Skeletal muscle tissue (tissue), 4 donors: Measurements from ENCODE around the gene PIRT. TPM values are rescaled to one million over a fixed set of nuclear protein-coding genes. Genes with fewer than 3 reads are reported as not detected.

ENCODE experiments used
- H3K27ac ChIP-seq: one replicate; pipeline ENCODE4 v1.7.0; 2013; ENCODE audit warnings: mild to moderate bottlenecking, low read depth, low read length, inconsistent platforms
- H3K27me3 ChIP-seq, 3 donors: one replicate each; pipeline ENCODE4 v1.7.0; 2013; ENCODE audit warnings: low read length in 3 of 3; ENCODE audit not compliant: control insufficient read depth in 3 of 3, insufficient read depth in 3 of 3
- H3K36me3 ChIP-seq, 3 donors: one replicate each; pipeline ENCODE4 v1.7.0; 2013; ENCODE audit warnings: low read length in 3 of 3; ENCODE audit not compliant: control insufficient read depth in 3 of 3, insufficient read depth in 3 of 3
- H3K4me1 ChIP-seq, 3 donors: one replicate each; pipeline ENCODE4 v1.7.0; 2013; ENCODE audit warnings: low read length in 3 of 3, mild to moderate bottlenecking in 3 of 3; ENCODE audit not compliant: control insufficient read depth in 3 of 3, insufficient read depth in 3 of 3
- H3K4me3 ChIP-seq, 3 donors: one replicate each; pipeline ENCODE4 v1.7.0; 2013; ENCODE audit warnings: low read length in 3 of 3
- H3K9ac ChIP-seq, 3 donors: one replicate each; pipeline ENCODE4 v1.7.0; 2013; ENCODE audit warnings: low read length in 3 of 3, mild to moderate bottlenecking in 3 of 3, moderate library complexity in 2 of 3, low read depth in 1 of 3
- H3K9me3 ChIP-seq, 3 donors: one replicate each; pipeline ENCODE4 v1.7.0; 2013; ENCODE audit warnings: low read length in 3 of 3; ENCODE audit not compliant: control insufficient read depth in 3 of 3
- total RNA-seq: library from RNA; depleted of rRNA; stranded (reverse); fragments of >200 nt; gene quantifications from one replicate; pipeline ENCODE4 v1.2.3, GENCODE V29; 2014
- donor health status: Osteomylitis.

PIRT gene
- total RNA-seq, 1 donor from 2014 or later, result not detected

GRCh38 chr17:10804546-10804945 lies 33.3 kb downstream of the PIRT start:
- H3K27me3 ChIP-seq, result no peaks in the 10 kb centered on the region
- H3K4me1 ChIP-seq, result peaks cover 0 to 1% (median 0%) of the 10 kb centered on the region in 3 donors
- no peak overlapping the region for H3K9ac ChIP-seq
- peaks cover 0 to 2% (median 0%) of the 10 kb centered on the region in 3 donors for H3K36me3 ChIP-seq
- no peaks in the 10 kb centered on the region for H3K9me3 ChIP-seq
- no peak overlapping the region for H3K27ac ChIP-seq
- no peak overlapping the region for H3K4me3 ChIP-seq

- Histone ChIP-seq H3K4me1 (peaks cover 0 to 4% (median 0%) of the 10 kb centered on the region in 3 donors), H3K27ac (no peak within 1 kb of the TSS)
Measured at GRCh38 chr17:10803830-10804475, 33.9 kb downstream of the PIRT start, which contains the start of gene TMEM238L. TSS of gene TMEM238L (minus strand) at chr17:10804099. CDS start at chr17:10803963, 136 bp downstream.

GRCh38 chr17:10803350-10803749 lies 34.5 kb downstream of the PIRT start:
- Histone ChIP-seq H3K27ac (no peak overlapping the region), H3K4me3 (no peak overlapping the region)

More at GRCh38 chr17:10803830-10804475, 33.9 kb downstream of the PIRT start, which contains the start of gene TMEM238L:
- no peak within 1 kb of the TSS for H3K9ac ChIP-seq
- H3K27me3 ChIP-seq, result no peaks in the 10 kb centered on the region
- H3K9me3 ChIP-seq, result no peaks in the 10 kb centered on the region
- peaks cover 0 to 2% (median 0%) of the 10 kb centered on the region in 3 donors for H3K36me3 ChIP-seq
- no peak within 1 kb of the TSS for H3K4me3 ChIP-seq

GRCh38 chr17:10802496-10803284 lies 35.2 kb downstream of the PIRT start:
- Histone ChIP-seq H3K9me3 (no peaks in the 10 kb centered on the region), H3K27me3 (no peaks in the 10 kb centered on the region), H3K4me1 (peaks cover 6 to 14% (median 7%) of the 10 kb centered on the region in 3 donors), H3K4me3 (no peak overlapping the region), H3K36me3 (peaks cover 0 to 2% (median 0%) of the 10 kb centered on the region in 3 donors), H3K9ac (no peak overlapping the region), H3K27ac (no peak overlapping the region)

More at GRCh38 chr17:10803350-10803749, 34.5 kb downstream of the PIRT start:
- Histone ChIP-seq H3K36me3 (peaks cover 0 to 2% (median 0%) of the 10 kb centered on the region in 3 donors), H3K4me1 (peaks cover 0 to 7% (median under 1%) of the 10 kb centered on the region in 3 donors), H3K27me3 (no peaks in the 10 kb centered on the region), H3K9me3 (no peaks in the 10 kb centered on the region), H3K9ac (no peak overlapping the region)

- H3K27ac ChIP-seq, result no peak overlapping the region
- peaks cover 7 to 14% (median 11%) of the 10 kb centered on the region in 3 donors for H3K4me1 ChIP-seq
Measured at GRCh38 chr17:10799407-10799806, 38.5 kb downstream of the PIRT start.

GRCh38 chr17:10798910-10799309 lies 39.0 kb downstream of the PIRT start:
- H3K4me3 ChIP-seq, result no peak overlapping the region
- no peaks in the 10 kb centered on the region for H3K27me3 ChIP-seq
- no peaks in the 10 kb centered on the region for H3K9me3 ChIP-seq
- peaks cover 0 to 2% (median 0%) of the 10 kb centered on the region in 3 donors for H3K36me3 ChIP-seq
- no peak overlapping the region for H3K27ac ChIP-seq
- H3K4me1 ChIP-seq, result peaks cover 7 to 14% (median 11%) of the 10 kb centered on the region in 3 donors
- H3K9ac ChIP-seq, result no peak overlapping the region

More at GRCh38 chr17:10799407-10799806, 38.5 kb downstream of the PIRT start:
- Histone ChIP-seq H3K4me3 (no peak overlapping the region), H3K9me3 (no peaks in the 10 kb centered on the region), H3K27me3 (no peaks in the 10 kb centered on the region), H3K9ac (no peak overlapping the region), H3K36me3 (peaks cover 0 to 2% (median 0%) of the 10 kb centered on the region in 3 donors)

GRCh38 chr17:10798332-10798749 lies 39.5 kb downstream of the PIRT start:
- Histone ChIP-seq H3K27ac (no peak overlapping the region), H3K36me3 (peaks cover 0 to 2% (median 0%) of the 10 kb centered on the region in 3 donors)

GRCh38 chr17:10797476-10798328 lies 40.2 kb downstream of the PIRT start:
- Histone ChIP-seq H3K27ac (no peak overlapping the region), H3K27me3 (no peaks in the 10 kb centered on the region), H3K9me3 (no peaks in the 10 kb centered on the region), H3K4me1 (peaks cover 7 to 14% (median 11%) of the 10 kb centered on the region in 3 donors), H3K4me3 (no peak overlapping the region), H3K9ac (no peak overlapping the region), H3K36me3 (peaks cover 0 to under 1% (median 0%) of the 10 kb centered on the region in 3 donors)

More at GRCh38 chr17:10798332-10798749, 39.5 kb downstream of the PIRT start:
- Histone ChIP-seq H3K9me3 (no peaks in the 10 kb centered on the region), H3K27me3 (no peaks in the 10 kb centered on the region), H3K9ac (no peak overlapping the region), H3K4me3 (no peak overlapping the region), H3K4me1 (peaks cover 7 to 14% (median 11%) of the 10 kb centered on the region in 3 donors)

- H3K36me3 ChIP-seq, result no peaks in the 10 kb centered on the region
- no peak overlapping the region for H3K9ac ChIP-seq
- H3K27ac ChIP-seq, result no peak overlapping the region
- H3K4me1 ChIP-seq, result peaks cover 18 to 21% (median 19%) of the 10 kb centered on the region in 3 donors
- no peaks in the 10 kb centered on the region for H3K27me3 ChIP-seq
- H3K9me3 ChIP-seq, result no peaks in the 10 kb centered on the region
- H3K4me3 ChIP-seq, result no peak overlapping the region
Measured at GRCh38 chr17:10793816-10794215, 44.1 kb downstream of the PIRT start.
